Measurements from ENCODE around the gene OR8U1.

GRCh38 chr11:56412396-56412795, 37.0 kb downstream of the OR8U1 start, which contains the start of gene OR5AL1:
- TF ChIP-seq CTCF (conservative IDR thresholded peaks at IDR 0.05; ENCODE audit: low read length): no peak
- no peak for TF ChIP-seq EZH2phosphoT487 (IDR thresholded peaks at IDR 0.05; ENCODE audit: borderline replicate concordance, low read depth, low read length)

Measured in OCI-LY7 (cell line).